SK-N-SH treated with all-trans-retinoic acid at 6 μM for 48 hours (cell line): Measurements from ENCODE around the gene FCAMR.

Experiments used
- BACH2 ChIP-seq: fragments of 250-450 bp; sonication (Bioruptor Pico); IDR thresholded peaks from 2 replicates; pipeline ENCODE4 v1.9.0; 2021; ENCODE audit warnings: mild to moderate bottlenecking, borderline replicate concordance
- GLIS3 ChIP-seq: fragments of 250-450 bp; sonication (Bioruptor Pico); IDR thresholded peaks from 2 replicates; pipeline ENCODE4 v1.5.0; 2020; ENCODE audit warnings: mild to moderate bottlenecking, moderate library complexity
- PPARA ChIP-seq: fragments of 250-450 bp; sonication (Bioruptor Pico); IDR thresholded peaks from 2 replicates; pipeline ENCODE4 v1.5.0; 2020; ENCODE audit warnings: mild to moderate bottlenecking, borderline replicate concordance
- RARB ChIP-seq: fragments of 250-450 bp; sonication (Bioruptor Pico); IDR thresholded peaks from 2 replicates; pipeline ENCODE4 v1.8.0; 2021; ENCODE audit warnings: mild to moderate bottlenecking, moderate library complexity
- ZFP3 ChIP-seq: fragments of 250-450 bp; sonication (Bioruptor Pico); IDR thresholded peaks from 2 replicates; pipeline ENCODE4 v1.5.0; 2020; ENCODE audit warnings: mild to moderate bottlenecking, moderate library complexity
- ZFP30 ChIP-seq: fragments of 450-650 bp; formaldehyde crosslinking; IDR thresholded peaks from 2 replicates; pipeline ENCODE4 v1.5.0; 2022; ENCODE audit warnings: mild to moderate bottlenecking, moderate library complexity
- TF ChIP-seq, protein P1 (sequence below): fragments of 250-450 bp; sonication (Bioruptor Pico); IDR thresholded peaks from 2 replicates; pipeline ENCODE4 v1.8.0; 2020; ENCODE audit warnings: mild to moderate bottlenecking, moderate library complexity, borderline replicate concordance

DNA sequence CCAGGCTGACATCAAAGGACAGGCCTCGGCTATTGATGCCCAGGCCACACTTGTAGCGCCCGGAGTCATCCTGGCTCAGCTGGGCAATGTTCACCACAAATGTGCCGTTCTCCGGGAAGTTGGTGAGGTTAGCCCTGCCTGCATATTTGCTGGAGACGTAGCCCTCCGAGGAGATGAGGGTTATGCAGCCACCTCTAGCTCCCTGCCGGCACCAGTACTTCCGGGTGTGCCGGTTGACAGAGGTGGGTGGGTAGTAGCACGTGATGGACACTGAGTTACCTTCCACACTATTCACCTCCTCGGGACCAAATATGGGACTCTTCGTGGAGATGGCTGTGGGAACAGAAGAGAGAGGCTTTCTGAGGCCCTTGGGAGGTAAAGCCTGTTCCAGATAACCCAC lies 31.1 kb downstream of the FCAMR start:
- TF ChIP-seq, protein P1, sequence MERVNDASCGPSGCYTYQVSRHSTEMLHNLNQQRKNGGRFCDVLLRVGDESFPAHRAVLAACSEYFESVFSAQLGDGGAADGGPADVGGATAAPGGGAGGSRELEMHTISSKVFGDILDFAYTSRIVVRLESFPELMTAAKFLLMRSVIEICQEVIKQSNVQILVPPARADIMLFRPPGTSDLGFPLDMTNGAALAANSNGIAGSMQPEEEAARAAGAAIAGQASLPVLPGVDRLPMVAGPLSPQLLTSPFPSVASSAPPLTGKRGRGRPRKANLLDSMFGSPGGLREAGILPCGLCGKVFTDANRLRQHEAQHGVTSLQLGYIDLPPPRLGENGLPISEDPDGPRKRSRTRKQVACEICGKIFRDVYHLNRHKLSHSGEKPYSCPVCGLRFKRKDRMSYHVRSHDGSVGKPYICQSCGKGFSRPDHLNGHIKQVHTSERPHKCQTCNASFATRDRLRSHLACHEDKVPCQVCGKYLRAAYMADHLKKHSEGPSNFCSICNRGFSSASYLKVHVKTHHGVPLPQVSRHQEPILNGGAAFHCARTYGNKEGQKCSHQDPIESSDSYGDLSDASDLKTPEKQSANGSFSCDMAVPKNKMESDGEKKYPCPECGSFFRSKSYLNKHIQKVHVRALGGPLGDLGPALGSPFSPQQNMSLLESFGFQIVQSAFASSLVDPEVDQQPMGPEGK (CRISPR knock-in tag) = no peak
- TF ChIP-seq PPARA (CRISPR knock-in tag) (no peak), GLIS3 (CRISPR knock-in tag) (no peak), ZFP3 (CRISPR knock-in tag) (no peak), BACH2 (no peak), RARB (CRISPR knock-in tag) (no peak), ZFP30 (CRISPR knock-in tag) (no peak)
